CD4-positive, alpha-beta T cell (primary cell): ENCODE results near the gene MRPL36. TPM values are rescaled to one million over a fixed set of nuclear protein-coding genes. Genes with fewer than 3 reads are reported as not detected.

ENCODE experiments used
- ATAC-seq: fragments of 200-7000 bp; cut with Tn5 transposase; one replicate; pipeline ENCODE4 v1.10.0; 2022; ENCODE audit warnings: mild to moderate bottlenecking; ENCODE audit not compliant: poor library complexity
- CTCF ChIA-PET: fragments of 350-600 bp; sonication (Branson Sonifier 250); formaldehyde crosslinking; loops from one replicate; lab custom pipeline; 2021; ENCODE audit warnings: antibody characterized with exemption, inconsistent platforms; lab: Charles Lee
- POLR2A ChIA-PET: fragments of 350-600 bp; sonication (Branson Sonifier 250); formaldehyde crosslinking; loops from one replicate; lab custom pipeline; 2021; ENCODE audit warnings: antibody characterized with exemption, inconsistent platforms; lab: Charles Lee
- DNase-seq, 14 experiments: peaks; one replicate each; pipeline ENCODE4 v3.0.0-alpha.2; 2013 to 2020; ENCODE audit warnings: mixed read lengths in 2 of 14
- H3K27ac ChIP-seq, 2 donors: one replicate each; pipeline versions ENCODE4 v1.5.1 to v1.7.0; 2013; ENCODE audit warnings: low read length in 2 of 2, low read depth in 1 of 2, mild to moderate bottlenecking in 1 of 2
- H3K27me3 ChIP-seq, 2 experiments: 1 replicate in 1 of 2; 2 replicates in 1 of 2; pipeline versions ENCODE4 v1.6.1 to v1.7.0; 2013; ENCODE audit warnings: low read length in 2 of 2, control low read depth in 1 of 2, mild to moderate bottlenecking in 1 of 2, moderate library complexity in 1 of 2; ENCODE audit not compliant: insufficient read depth in 2 of 2, control insufficient read depth in 1 of 2
- H3K36me3 ChIP-seq: one replicate; pipeline ENCODE4 v1.6.1; 2013; ENCODE audit warnings: low read length, control low read depth; ENCODE audit not compliant: insufficient read depth
- H3K4me1 ChIP-seq: one replicate; pipeline ENCODE4 v1.6.1; 2013; ENCODE audit warnings: low read length, control low read depth; ENCODE audit not compliant: insufficient read depth
- H3K4me3 ChIP-seq: one replicate; pipeline ENCODE4 v1.5.1; 2013; ENCODE audit warnings: mild to moderate bottlenecking, low read length, moderate library complexity
- H3K9me3 ChIP-seq, 2 experiments: 1 replicate in 1 of 2; 2 replicates in 1 of 2; pipeline versions ENCODE4 v1.6.1 to v1.7.0; 2013; ENCODE audit warnings: low read length in 2 of 2, mild to moderate bottlenecking in 2 of 2, control low read depth in 1 of 2, moderate library complexity in 1 of 2; ENCODE audit not compliant: control insufficient read depth in 1 of 2, insufficient read depth in 1 of 2
- H3K27ac Mint-ChIP-seq: one replicate; pipeline ENCODE4 v1.8.0; 2020; ENCODE audit warnings: mixed read lengths
- H3K27me3 Mint-ChIP-seq: one replicate; pipeline ENCODE4 v1.8.0; 2021; ENCODE audit warnings: mixed read lengths
- H3K36me3 Mint-ChIP-seq: one replicate; pipeline ENCODE4 v1.8.0; 2021; ENCODE audit warnings: low read depth, mixed read lengths
- H3K4me1 Mint-ChIP-seq: one replicate; pipeline ENCODE4 v1.8.0; 2021; ENCODE audit warnings: low read depth, mixed read lengths
- H3K4me3 Mint-ChIP-seq: one replicate; pipeline ENCODE4 v1.8.0; 2020; ENCODE audit warnings: mild to moderate bottlenecking, mixed read lengths
- H3K9me3 Mint-ChIP-seq: one replicate; pipeline ENCODE4 v1.8.0; 2020; ENCODE audit warnings: mixed read lengths
- CTCF ChIP-seq: fragments of 200-600 bp; IDR thresholded peaks from one replicate; pipeline ENCODE4 v1.8.0; 2022; ENCODE audit warnings: antibody characterized with exemption, mild to moderate bottlenecking
- intact Hi-C, 2 experiments: fragments of 100-400 bp; cut with DNase I in 1 of 2; cut with micrococcal nuclease in 1 of 2; formaldehyde crosslinking; loops; one replicate each; pipeline versions ENCODE4 v1.15.1 to v1.9.0; 2023 to 2025; cut with DNase I, micrococcal nuclease
- total RNA-seq, 174 experiments: library from RNA in 2 of 174; stranded (reverse) in 2 of 174; gene quantifications; one replicate each; pipeline ENCODE4 v1.2.3 and lab custom pipeline; 2021 to 2026

Gene MRPL36
- total RNA-seq, 2 experiments from 2014 or later, result 14.3 to 18.2 TPM

GRCh38 chr5:1831257-1831656 lies 31.6 kb upstream of the MRPL36 start:
- ChIA-PET CTCF (no interaction called here), POLR2A (no interaction called here)
- DNase-seq, result no peak
- Mint-ChIP-seq H3K36me3 (no peaks in the 10 kb centered on the region), H3K27me3 (peaks cover 15% of the 10 kb centered on the region), H3K27ac (no peak overlapping the region), H3K9me3 (no peaks in the 10 kb centered on the region), H3K4me3 (no peak overlapping the region), H3K4me1 (no peaks in the 10 kb centered on the region)
- no peaks in the 10 kb centered on the region for H3K9me3 ChIP-seq
- peaks cover 6% of the 10 kb centered on the region for H3K4me1 ChIP-seq
- H3K27ac ChIP-seq, result no peak overlapping the region
- H3K4me3 ChIP-seq, result no peak overlapping the region
- ATAC-seq, result no peak
- H3K27me3 ChIP-seq, result no peaks in the 10 kb centered on the region
- no peaks in the 10 kb centered on the region for H3K36me3 ChIP-seq
- no peak for TF ChIP-seq CTCF
- intact Hi-C loops, result no loop called here

- Mint-ChIP-seq H3K27me3 (peaks cover 9% of the 10 kb centered on the region), H3K4me3 (no peak overlapping the region)
- CTCF ChIA-PET, result no interaction called here
Measured at GRCh38 chr5:1830571-1831228, 31.1 kb upstream of the MRPL36 start.

GRCh38 chr5:1827886-1828397 lies 28.3 kb upstream of the MRPL36 start:
- H3K4me1 Mint-ChIP-seq, result no peaks in the 10 kb centered on the region
- H3K4me3 ChIP-seq, result no peak overlapping the region
- peaks cover 6% of the 10 kb centered on the region for H3K4me1 ChIP-seq
- ATAC-seq (peak; percentile 91), DNase-seq (peak in 9 of 14 experiments; percentile 8 to 52 (median 24))
- H3K36me3 Mint-ChIP-seq, result peaks cover 13% of the 10 kb centered on the region
- CTCF ChIA-PET, result no interaction called here
- no peaks in the 10 kb centered on the region for H3K27me3 Mint-ChIP-seq
- POLR2A ChIA-PET, result no interaction called here
- H3K4me3 Mint-ChIP-seq, result no peak overlapping the region
- no peaks in the 10 kb centered on the region for H3K27me3 ChIP-seq
- H3K9me3 Mint-ChIP-seq, result no peaks in the 10 kb centered on the region
- no peak overlapping the region for H3K27ac ChIP-seq
- no peaks in the 10 kb centered on the region for H3K36me3 ChIP-seq
- no peaks in the 10 kb centered on the region for H3K9me3 ChIP-seq
- intact Hi-C loops, result no loop called here
- H3K27ac Mint-ChIP-seq, result no peak overlapping the region
- no peak for TF ChIP-seq CTCF

More at GRCh38 chr5:1830571-1831228, 31.1 kb upstream of the MRPL36 start:
- POLR2A ChIA-PET, result no interaction called here
- Histone ChIP-seq H3K4me3 (no peak overlapping the region), H3K9me3 (no peaks in the 10 kb centered on the region), H3K36me3 (no peaks in the 10 kb centered on the region), H3K27ac (no peak overlapping the region), H3K4me1 (peaks cover 6% of the 10 kb centered on the region), H3K27me3 (no peaks in the 10 kb centered on the region)
- TF ChIP-seq CTCF, result no peak
- ATAC-seq (no peak), DNase-seq (no peak)
- intact Hi-C loops, result no loop called here
- no peaks in the 10 kb centered on the region for H3K4me1 Mint-ChIP-seq
- H3K9me3 Mint-ChIP-seq, result no peaks in the 10 kb centered on the region
- no peak overlapping the region for H3K27ac Mint-ChIP-seq
- H3K36me3 Mint-ChIP-seq, result no peaks in the 10 kb centered on the region
